GM21526 (cell line): Measurements from ENCODE around the gene IL1RL1.

Experiments
- ATAC-seq: cut with Tn5 transposase; IDR thresholded peaks from one replicate; pipeline ENCODE4 v1.9.1; 2021; ENCODE audit warnings: moderate library complexity; ENCODE audit not compliant: unreplicated experiment, low FRiP score

The IL1RL1 gene

DNA sequence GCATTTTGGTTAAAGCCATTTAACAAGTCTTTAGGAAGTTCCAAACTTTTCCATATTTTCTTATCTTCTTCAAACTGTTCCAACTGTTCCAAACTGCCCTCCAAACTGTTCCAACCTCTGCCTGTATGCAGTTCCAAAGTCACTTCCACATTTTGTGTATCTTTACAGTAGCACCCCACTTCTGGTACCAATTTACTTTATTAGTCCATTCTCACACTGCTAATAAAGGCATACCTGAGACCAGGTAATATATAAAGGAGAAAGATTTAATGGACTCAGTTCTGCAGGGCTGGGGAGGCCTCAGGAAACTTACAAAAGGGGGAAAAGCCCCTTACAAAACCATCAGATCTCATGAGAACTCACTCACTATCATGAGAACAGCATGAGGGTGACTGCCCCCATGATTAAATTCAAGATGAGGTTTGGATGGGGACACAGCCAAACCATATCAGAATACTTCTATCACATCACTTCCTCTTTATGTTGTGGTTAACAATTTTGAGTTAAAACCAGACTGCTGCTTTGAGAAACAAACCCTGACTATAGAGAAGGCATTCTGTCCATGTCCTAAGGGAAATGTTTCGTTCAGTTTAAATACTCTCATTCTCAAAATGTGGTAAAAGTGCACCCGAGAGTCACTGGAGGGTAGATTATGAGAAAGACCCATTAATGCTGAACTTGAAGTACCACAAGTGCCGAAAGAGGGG, 55.2 kb downstream of the IL1RL1 start:
- peak; percentile 51 for ATAC-seq

DNA sequence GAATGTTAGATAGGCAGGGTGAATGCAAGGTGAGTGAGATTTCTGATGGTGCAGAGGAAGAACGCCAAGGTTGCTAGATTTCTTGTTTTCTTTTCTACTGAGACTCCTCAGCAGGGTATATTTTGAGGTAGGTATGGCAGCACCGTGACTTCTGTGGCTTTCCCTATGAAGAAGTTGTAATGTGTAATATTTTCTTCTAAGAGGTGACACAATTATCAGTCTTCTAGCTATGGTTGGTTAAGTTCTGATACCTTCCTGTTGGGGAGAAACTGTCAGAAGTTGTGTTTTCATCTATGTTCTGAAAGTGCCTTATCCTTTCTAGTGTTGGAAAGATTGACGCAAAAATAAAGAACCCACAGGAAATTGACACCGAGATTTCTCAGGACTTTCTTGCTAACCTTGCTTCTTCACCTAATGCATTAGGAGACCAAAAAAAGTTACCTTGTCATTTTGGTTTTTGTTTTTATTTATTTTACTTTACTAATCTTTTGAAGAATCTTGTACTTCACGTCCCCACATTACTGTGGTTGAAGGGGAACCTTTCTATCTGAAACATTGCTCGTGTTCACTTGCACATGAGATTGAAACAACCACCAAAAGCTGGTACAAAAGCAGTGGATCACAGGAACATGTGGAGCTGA, 56.1 kb downstream of the IL1RL1 start:
- peak; percentile 59 for ATAC-seq

DNA sequence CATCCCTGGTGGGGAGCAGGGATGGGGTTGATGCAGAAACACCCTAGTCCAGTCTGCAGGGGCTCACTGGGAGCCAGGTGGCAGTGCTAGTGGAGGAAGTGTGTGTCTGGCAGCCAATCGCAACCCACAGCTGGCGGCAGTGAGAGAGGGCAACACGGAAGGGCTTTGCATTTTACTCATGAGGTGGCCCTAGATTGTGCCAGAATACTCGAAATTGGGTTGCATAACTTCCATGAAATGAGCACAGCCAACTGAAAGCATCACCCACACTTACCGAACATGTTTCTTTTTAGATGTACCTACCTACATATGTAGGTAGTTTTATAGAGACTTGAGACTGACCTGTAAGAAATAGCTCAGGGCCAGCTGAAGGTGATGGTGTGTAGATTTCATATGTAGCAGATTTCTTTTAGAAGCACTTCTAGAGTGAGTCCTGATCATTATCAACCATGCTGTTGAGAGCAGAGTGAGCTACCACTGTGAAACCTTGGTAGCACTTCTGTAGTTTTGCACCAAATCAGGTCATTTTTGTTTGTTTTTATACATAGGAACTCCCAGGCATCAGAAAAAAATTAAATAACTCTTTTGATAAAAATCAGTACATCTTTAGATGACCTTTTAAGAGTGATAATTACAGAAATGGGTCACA, 57.2 kb downstream of the IL1RL1 start:
- no peak for ATAC-seq

DNA sequence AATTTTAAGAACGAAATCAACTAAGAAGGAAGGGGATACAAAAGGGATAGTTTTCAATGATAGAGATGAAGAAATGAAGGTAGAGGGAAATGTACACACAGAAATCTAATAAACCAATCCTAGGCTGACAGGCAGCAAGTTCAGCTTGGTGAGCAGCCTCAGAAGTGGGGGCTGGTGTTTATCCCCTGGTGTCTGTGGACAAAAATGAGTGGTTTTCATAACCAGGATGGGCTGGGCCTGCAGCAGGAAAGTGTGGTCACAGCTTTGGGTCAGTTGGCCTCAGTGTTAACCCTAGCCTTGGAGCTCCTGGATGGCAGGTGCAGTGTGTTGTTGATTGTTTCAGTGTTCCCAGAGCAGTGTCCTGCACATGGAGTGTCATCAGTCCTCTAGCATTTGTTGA, 58.5 kb downstream of the IL1RL1 start:
- no peak for ATAC-seq

DNA sequence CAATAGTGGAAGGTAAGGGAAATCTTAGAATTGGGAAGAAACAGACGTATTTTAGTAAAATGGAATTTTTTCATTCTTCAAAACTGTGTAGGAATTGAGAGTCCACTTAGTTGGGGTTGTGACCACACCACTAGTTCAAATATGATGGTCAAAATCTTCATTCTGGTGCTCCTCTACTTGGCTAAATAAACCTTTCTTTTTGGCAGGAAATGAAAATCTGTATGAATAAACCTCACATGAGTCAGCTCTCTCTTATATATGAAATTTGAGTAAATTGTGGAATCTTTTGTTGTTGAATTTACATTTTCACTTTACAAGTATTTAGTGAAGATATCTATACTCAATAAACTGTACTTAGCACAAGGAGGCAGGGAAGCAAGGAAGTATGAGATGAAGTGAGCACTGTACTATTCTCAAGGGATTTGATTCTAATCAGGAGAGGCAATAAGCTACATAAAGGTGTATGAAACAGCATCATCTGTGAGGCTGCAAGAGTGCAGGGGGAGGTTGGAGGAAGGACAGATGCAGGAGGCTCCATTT, 64.8 kb downstream of the IL1RL1 start:
- ATAC-seq, result no peak

DNA sequence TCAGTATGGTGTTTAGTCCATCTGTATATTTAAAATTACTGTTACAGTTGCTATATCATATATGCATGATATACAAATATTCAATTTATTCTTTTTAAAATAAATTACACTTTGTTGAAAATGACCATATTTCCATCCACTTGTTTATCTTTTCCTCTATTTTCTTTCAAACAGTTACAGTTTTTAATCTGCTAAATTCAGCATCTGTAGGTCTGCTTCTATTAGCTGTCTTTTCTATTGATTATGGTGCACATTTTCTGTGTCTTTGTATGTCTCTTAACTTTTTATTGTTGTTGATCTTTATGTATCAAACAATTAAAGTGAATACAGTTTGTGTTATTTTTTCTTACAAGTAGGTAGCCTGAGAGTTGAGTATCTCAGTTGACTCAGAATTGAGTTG, 72.4 kb downstream of the IL1RL1 start:
- ATAC-seq, result no peak

DNA sequence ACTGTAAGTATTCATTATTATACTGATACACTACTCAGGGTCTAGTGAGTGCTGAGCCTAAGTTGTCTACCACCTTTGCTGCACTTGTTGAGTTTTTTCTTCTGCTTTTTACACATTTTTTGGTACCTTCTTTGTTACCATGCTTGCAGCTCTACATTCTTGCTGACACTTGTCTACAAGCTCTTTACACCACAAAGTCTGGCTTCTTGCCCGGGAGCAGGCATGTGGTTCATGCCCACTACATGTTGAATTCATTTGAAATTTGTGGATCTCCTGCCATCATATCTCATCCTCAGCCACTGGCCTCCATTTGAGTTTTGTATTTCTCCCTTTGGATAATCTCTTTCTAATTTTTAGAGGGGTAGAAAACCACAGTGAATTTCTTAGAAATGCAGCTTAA, 74.2 kb downstream of the IL1RL1 start:
- no peak for ATAC-seq

DNA sequence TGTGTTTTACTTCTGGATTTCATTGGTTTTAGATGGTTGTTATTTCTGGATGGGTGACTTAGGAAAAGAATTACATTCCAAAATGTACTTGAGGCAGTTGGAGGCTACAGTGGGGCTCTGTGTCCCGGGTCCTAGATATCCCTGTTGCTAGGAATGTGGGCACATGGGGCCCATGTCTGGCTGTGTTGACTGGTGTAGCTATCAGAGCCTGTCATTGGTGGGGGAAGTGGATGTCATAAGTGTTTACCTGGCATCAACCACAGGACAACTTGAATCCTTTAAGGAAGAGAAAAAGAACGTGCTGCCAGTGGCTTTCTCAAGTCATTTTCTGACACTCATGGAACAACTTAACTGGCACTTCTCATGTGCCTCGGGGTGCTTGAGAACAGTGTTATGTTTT, 74.6 kb downstream of the IL1RL1 start:
- no peak for ATAC-seq

DNA sequence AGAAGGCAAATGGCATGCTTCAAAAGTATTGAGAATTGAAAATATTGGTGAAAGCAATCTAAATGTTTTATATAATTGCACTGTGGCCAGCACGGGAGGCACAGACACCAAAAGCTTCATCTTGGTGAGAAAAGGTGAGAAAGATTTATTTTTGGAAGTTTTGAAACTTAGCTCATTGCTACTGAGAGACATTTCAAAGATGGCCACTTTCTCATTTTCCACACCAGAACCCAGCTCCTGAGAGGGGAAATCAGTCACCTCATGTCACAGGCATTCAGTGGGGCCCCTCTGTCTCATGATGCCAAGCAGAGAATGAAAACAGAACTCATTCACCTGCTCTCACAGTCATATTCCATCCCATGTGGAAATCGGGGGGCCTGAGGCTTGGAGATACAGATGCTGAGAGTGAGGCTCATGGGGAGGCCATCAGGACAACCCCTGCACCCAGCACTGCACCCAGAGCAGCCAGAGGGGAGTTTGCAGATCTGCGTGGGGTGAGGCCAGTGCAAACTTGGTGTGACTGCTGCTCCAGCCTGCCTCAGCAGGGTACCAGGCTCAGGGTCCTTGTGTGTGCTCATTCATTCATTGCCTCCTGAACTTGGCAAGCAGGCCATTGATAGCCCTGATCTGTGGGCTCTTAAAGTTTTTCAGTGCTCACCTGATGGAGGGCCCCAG, 75.6 kb downstream of the IL1RL1 start:
- ATAC-seq, result no peak

DNA sequence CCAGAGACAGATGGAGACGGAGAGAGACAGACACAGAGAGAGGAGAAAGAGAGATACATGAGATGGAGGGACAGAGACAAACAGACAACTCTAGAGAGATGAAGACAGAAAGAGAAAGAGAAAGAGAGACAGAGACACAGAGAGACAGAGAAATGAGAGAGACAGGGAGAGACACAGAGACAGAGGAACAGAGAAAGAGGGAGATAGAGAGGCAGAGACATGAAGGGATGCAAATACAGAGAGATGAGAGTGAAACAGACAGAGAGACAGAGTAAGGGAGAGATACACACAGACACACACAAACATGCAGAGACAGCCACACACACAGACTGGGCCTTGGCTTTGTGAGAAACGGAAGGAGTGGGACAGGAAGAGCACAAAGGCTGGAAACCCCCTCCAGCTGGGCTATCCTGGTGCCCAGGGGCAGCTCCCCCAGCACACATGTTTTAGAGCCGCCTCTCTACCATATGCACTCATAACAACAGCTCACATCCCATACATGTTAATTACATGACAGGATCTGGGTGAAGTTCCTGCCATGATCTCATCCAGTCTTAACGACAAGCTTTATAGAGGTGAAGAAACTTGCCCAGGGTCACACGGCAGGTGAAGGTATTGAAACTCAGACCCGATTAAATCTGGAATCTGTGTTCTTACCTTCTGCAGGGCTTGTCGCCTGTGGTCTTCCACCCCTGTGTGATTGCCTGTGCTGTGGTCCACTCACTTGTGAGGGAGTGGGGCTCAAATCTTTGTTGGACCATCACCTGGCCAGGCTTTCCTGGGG, 76.6 kb downstream of the IL1RL1 start:
- ATAC-seq, result no peak

DNA sequence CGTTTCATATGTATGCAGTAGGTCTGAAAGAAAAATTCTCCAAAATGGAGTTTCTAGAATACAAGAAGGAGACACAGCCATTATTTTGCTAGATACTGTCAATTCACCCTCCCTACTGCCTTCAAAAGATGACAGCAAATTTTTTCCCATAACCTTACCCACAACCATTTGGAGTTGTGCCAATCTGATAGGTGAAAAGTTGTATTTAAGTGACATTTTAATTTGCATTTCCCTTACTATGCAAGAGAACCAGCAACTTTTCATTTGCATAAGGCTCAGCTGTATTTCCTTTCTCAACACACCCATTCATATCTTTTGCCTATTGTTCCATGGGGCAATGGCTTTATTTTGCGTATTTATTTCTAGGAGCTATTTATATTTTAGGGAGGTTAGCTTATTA, 80.2 kb downstream of the IL1RL1 start:
- ATAC-seq, result no peak

DNA sequence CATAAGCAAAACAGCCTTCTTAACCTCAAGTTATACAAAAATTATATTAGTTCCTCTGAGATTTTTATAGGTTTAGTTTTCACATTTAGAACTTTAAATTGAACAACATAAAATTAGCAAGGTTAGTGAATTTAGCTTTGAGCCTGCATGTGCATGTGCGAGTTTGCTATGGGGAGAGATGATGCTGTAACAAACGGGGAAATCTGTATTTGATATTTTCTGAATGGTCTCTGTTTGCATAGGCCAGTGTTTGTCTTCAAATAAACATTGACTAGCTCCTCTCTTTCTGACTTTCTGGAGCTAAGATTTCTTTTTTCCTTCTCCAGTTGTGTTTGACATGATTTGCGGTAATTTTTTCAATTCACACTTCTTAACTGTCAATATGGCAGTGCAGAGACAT, 80.7 kb downstream of the IL1RL1 start:
- no peak for ATAC-seq

DNA sequence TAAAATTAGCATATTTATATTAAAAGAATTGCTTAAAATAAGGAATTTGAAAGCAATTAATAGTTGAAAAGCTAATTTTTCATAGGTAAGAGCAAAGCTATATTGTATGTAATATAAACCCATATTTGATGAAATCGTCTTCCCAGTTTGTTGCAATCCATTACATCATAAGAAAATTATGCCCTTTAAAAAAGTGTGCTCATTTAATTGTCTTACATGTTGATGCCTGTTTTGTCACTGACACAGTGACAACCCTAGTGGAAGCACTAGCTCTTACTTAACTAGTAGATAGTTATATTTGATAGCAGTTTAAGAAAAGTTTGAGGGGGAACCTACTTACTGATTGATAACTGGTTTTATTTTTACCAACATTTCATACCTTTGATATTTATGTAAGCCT, 81.6 kb downstream of the IL1RL1 start:
- no peak for ATAC-seq

DNA sequence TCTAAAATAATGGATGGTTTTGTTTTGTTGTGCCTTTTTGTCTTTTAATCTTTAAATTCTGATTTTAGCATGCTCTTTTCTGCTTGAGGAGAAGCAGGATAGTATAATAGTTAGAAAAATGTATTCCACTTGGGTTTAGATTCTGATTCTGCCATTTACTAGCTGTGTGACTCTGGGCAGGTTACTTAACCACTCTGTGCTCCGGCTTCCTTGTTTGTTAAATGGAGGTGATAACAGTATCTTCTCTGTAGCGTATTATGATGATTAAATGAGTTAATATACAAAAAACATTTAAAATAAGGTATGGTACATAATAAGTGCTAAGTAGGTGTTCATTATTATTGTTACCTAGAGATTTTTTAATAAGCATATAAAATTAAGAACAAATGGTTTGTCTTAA, 84.6 kb downstream of the IL1RL1 start:
- ATAC-seq, result no peak

DNA sequence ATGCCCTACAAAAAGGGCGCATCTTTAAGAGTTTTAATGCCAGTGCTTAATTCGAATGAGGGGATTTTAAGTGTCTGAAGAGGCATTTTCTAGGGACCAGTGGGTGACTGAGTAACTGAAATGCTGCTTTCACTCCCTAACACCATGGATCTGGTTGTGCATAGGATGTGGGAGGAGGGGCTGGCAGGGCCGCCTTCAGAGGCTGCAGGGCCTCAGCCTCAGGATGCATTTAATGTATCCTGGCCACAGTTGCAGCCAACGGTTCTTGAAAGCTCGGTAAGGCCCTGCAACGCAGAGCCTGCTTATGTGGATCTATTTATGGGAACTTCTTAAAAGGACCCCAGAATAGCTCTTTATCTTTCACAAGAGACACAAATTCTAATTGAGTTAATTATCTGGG, 85.8 kb downstream of the IL1RL1 start:
- ATAC-seq, result no peak

DNA sequence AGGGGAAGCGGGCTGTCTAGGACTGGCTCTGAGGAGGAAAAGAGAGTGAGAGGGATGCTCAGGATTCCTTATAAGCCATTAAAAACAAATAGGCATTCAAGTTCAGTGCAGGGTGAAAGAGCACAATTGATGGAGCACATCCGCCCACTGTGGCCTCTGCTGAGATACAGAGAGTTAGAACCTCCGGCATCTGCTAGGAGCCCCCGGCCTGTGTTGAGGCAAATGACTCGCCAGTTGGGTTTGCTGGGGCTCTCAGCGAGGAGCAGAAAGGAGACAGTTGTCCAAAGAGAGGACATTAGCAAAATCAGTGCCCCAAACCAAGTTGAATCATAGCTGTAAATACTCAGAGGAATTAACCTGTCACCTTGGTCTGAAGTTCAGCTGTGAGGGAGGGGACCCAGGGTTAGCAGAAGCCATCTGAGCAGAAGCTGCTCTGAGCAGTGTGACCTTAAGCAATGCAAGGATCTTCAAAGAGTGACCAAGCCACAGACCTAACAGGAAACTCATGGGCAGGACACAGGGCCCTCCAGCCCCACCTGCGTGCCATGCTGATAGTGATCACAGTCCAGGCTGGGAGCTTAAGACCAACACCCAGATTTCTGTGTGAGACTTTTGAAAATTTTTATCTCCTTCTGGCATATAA, 88.3 kb downstream of the IL1RL1 start:
- ATAC-seq, result no peak

DNA sequence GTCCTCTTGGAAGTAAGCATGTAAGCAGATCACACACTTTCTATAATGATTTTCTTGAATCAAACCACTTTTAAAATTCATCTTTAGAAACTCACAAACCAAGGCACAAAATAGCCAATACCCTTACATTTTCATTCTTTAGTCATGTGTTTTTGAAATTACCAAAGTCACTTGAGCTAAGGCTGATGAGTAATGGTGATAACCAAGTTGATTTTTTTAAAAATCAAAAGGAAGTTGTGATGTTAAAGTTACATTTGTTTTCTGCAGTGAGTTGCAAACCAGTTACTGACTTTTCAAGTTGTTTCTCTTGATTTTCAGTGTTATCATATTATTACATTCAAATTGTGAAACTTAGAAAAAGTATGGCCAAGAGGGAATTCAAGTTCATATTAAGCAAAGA, 90.1 kb downstream of the IL1RL1 start:
- ATAC-seq, result no peak
